ENCODE measurements around the gene LIN7A.

DNA sequence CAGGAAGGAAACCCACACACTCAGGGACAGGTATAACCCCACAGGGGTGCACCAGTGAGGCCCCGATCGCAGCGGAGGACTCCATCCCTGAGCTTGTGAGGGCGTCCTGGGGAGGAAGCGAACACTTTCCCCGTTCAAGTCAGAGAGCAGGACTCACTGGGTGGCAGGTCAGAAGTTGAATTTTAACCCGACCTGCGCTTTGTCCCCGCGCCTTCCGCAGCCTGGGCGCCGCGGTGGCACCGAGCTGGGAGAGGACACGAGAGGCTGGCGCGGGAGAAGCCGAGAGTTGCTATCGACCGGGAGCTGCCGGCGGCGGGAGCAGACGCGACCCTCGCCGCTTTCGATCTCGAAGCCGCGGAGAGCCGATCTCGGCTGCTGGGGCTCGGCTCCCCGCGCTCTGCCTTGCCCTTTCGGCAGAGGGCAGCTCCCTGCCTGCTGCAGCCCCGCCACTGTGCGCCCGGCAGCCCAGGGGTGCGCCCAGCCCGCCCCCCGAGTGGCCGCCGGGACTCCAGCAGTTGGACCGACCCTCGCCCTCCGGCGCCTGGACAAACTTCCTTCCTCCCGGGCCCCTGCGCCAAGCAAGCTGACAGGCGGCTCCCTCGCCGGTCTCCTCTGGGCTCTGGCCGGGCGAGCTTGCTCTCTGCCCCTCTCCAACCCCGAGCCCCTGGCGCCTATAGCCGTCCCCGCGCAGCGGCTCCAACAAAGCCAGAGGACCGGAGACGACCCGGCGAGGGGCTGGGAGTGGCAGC lies 918 bp downstream of the LIN7A start:
- TF ChIP-seq, protein P1, sequence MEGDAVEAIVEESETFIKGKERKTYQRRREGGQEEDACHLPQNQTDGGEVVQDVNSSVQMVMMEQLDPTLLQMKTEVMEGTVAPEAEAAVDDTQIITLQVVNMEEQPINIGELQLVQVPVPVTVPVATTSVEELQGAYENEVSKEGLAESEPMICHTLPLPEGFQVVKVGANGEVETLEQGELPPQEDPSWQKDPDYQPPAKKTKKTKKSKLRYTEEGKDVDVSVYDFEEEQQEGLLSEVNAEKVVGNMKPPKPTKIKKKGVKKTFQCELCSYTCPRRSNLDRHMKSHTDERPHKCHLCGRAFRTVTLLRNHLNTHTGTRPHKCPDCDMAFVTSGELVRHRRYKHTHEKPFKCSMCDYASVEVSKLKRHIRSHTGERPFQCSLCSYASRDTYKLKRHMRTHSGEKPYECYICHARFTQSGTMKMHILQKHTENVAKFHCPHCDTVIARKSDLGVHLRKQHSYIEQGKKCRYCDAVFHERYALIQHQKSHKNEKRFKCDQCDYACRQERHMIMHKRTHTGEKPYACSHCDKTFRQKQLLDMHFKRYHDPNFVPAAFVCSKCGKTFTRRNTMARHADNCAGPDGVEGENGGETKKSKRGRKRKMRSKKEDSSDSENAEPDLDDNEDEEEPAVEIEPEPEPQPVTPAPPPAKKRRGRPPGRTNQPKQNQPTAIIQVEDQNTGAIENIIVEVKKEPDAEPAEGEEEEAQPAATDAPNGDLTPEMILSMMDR (IDR thresholded peaks at IDR 0.05; ENCODE audit: borderline replicate concordance, extremely low read depth, low read length, poor library complexity, severe bottlenecking), result no peak
- no peak for TF ChIP-seq EZH2 (IDR thresholded peaks at IDR 0.05; ENCODE audit: borderline replicate concordance, low read depth, low read length, severe bottlenecking)
